GM12891 (cell line): Measurements from ENCODE around the gene SIK3.

Experiments
- PAX5 ChIP-seq: IDR thresholded peaks from 2 replicates; pipeline ENCODE4 v1.6.1; 2011; ENCODE audit warnings: low read length, moderate library complexity, mild to moderate bottlenecking; ENCODE audit not compliant: insufficient read depth, severe bottlenecking
- POLR2A ChIP-seq: IDR thresholded peaks from 2 replicates; pipeline ENCODE4 v1.6.1; 2011; ENCODE audit warnings: low read depth, low read length, control low read depth
- POLR2AphosphoS5 ChIP-seq: IDR thresholded peaks from 2 replicates; pipeline ENCODE4 v1.6.1; 2011; ENCODE audit warnings: low read depth, low read length, control low read depth

- no peak for TF ChIP-seq POLR2AphosphoS5
- TF ChIP-seq POLR2A: no peak
- no peak for TF ChIP-seq PAX5
Measured at GRCh38 chr11:117016747-117017146, 81.5 kb downstream of the SIK3 start.
